Right atrium auricular region (tissue), 2 donors: ENCODE results near the gene CSGALNACT2. TPM values are rescaled to one million over a fixed set of nuclear protein-coding genes. Genes with fewer than 3 reads are reported as not detected.

Source experiments
- DNase-seq: peaks from one replicate; pipeline ENCODE4 v3.0.0-alpha.2; 2019; ENCODE audit warnings: low spot score
- H3K27ac ChIP-seq, 2 donors: fragments of 200-600 bp; sonication (generic); 1 replicate in 1 of 2; 2 replicates in 1 of 2; pipeline ENCODE4 v1.5.1; 2016 to 2019
- H3K27me3 ChIP-seq, 2 donors: fragments of 200-600 bp; sonication (generic); one replicate each; pipeline versions ENCODE4 v1.5.1 to v1.6.0; 2017 to 2019
- H3K36me3 ChIP-seq: fragments of 200-600 bp; sonication (generic); one replicate; pipeline ENCODE4 v1.5.1; 2016
- H3K4me1 ChIP-seq, 2 donors: fragments of 200-600 bp; sonication (generic); one replicate each; pipeline versions ENCODE4 v1.5.1 to v1.6.0; 2017 to 2019
- H3K4me3 ChIP-seq, 2 donors: fragments of 200-600 bp; sonication (generic); 1 replicate in 1 of 2; 2 replicates in 1 of 2; pipeline ENCODE4 v1.5.1; 2017 to 2019; ENCODE audit warnings: mild to moderate bottlenecking in 1 of 2, moderate library complexity in 1 of 2
- H3K9me3 ChIP-seq, 2 donors: fragments of 200-600 bp; sonication (generic); one replicate each; pipeline ENCODE4 v1.5.1; 2019
- CTCF ChIP-seq, 2 donors: fragments of 200-600 bp; sonication (generic); IDR thresholded peaks; one replicate each; pipeline ENCODE4 v1.5.1; 2019; ENCODE audit warnings: antibody characterized with exemption in 2 of 2
- total RNA-seq, 2 donors: library from RNA; depleted of rRNA; stranded (reverse); fragments of >200 nt; gene quantifications; one replicate each; pipeline ENCODE4 v1.1.0, GENCODE V29; 2016

The CSGALNACT2 gene
- total RNA-seq, 2 donors from 2014 or later = 10.0 to 14.9 TPM

GRCh38 chr10:43160046-43160920 lies 22.0 kb downstream of the CSGALNACT2 start:
- no peaks in the 10 kb centered on the region for H3K9me3 ChIP-seq
- peaks cover 24% of the 10 kb centered on the region for H3K36me3 ChIP-seq
- TF ChIP-seq CTCF (IDR thresholded peaks at IDR 0.05) = no peak
- H3K4me1 ChIP-seq = no peaks in the 10 kb centered on the region
- H3K27me3 ChIP-seq = no peaks in the 10 kb centered on the region
- DNase-seq = no peak
- H3K27ac ChIP-seq = no peak overlapping the region
- H3K4me3 ChIP-seq = no peak overlapping the region

GRCh38 chr10:43160921-43161255 lies 22.6 kb downstream of the CSGALNACT2 start:
- no peak for DNase-seq
- Histone ChIP-seq H3K4me3 (no peak overlapping the region), H3K27me3 (no peaks in the 10 kb centered on the region), H3K4me1 (no peaks in the 10 kb centered on the region), H3K9me3 (no peaks in the 10 kb centered on the region), H3K36me3 (peaks cover 24% of the 10 kb centered on the region), H3K27ac (no peak overlapping the region)
- no peak for TF ChIP-seq CTCF (IDR thresholded peaks at IDR 0.05)

- H3K4me3 ChIP-seq = no peak overlapping the region
- H3K4me1 ChIP-seq = no peaks in the 10 kb centered on the region
- no peak overlapping the region for H3K27ac ChIP-seq
- no peaks in the 10 kb centered on the region for H3K27me3 ChIP-seq
- TF ChIP-seq CTCF (IDR thresholded peaks at IDR 0.05) = no peak
- H3K36me3 ChIP-seq = peaks cover 24% of the 10 kb centered on the region
- H3K9me3 ChIP-seq = no peaks in the 10 kb centered on the region
- DNase-seq = no peak
Observed at GRCh38 chr10:43162604-43163003, 24.4 kb downstream of the CSGALNACT2 start.

GRCh38 chr10:43166207-43166879 lies 28.1 kb downstream of the CSGALNACT2 start:
- Histone ChIP-seq H3K27ac (no peak overlapping the region), H3K27me3 (no peaks in the 10 kb centered on the region), H3K4me1 (peaks cover 0 to 5% of the 10 kb centered on the region in 2 donors), H3K9me3 (no peaks in the 10 kb centered on the region), H3K4me3 (no peak overlapping the region), H3K36me3 (peaks cover 24% of the 10 kb centered on the region)
- no peak for TF ChIP-seq CTCF (IDR thresholded peaks at IDR 0.05)
- DNase-seq = no peak

- Histone ChIP-seq H3K9me3 (no peaks in the 10 kb centered on the region), H3K27ac (no peak overlapping the region), H3K27me3 (no peaks in the 10 kb centered on the region), H3K4me1 (peaks cover 0 to 10% of the 10 kb centered on the region in 2 donors), H3K36me3 (peaks cover 18% of the 10 kb centered on the region), H3K4me3 (no peak overlapping the region)
- no peak for TF ChIP-seq CTCF (IDR thresholded peaks at IDR 0.05)
- DNase-seq = no peak
Observed at GRCh38 chr10:43166880-43167497, 28.7 kb downstream of the CSGALNACT2 start.
